HepG2 (cell line): Measurements from ENCODE around the gene BARX1. TPM values are rescaled to one million over a fixed set of nuclear protein-coding genes. Genes with fewer than 3 reads are reported as not detected.

Source experiments
- FOSL2 ChIP-seq: sonication (generic); formaldehyde crosslinking; IDR thresholded peaks from 2 replicates; pipeline ENCODE4 v1.4.0; 2020; ENCODE audit warnings: missing genetic modification reagents
- ZBED4 ChIP-seq: sonication (generic); formaldehyde crosslinking; IDR thresholded peaks from 2 replicates; pipeline ENCODE4 v1.4.0; 2020; ENCODE audit warnings: missing genetic modification reagents, borderline replicate concordance
- ZFP90 ChIP-seq: sonication (generic); formaldehyde crosslinking; IDR thresholded peaks from 2 replicates; pipeline ENCODE4 v1.8.0; 2022; ENCODE audit warnings: missing genetic modification reagents, mild to moderate bottlenecking, inconsistent platforms, borderline replicate concordance
- ZNF30 ChIP-seq: sonication (generic); formaldehyde crosslinking; IDR thresholded peaks from 2 replicates; pipeline ENCODE4 v1.5.0; 2020; ENCODE audit warnings: mild to moderate bottlenecking, missing genetic modification reagents
- ZNF460 ChIP-seq: sonication (generic); formaldehyde crosslinking; IDR thresholded peaks from 2 replicates; pipeline ENCODE4 v1.5.1; 2020; ENCODE audit warnings: missing genetic modification reagents, mild to moderate bottlenecking, borderline replicate concordance
- ZNF780A ChIP-seq: sonication (generic); formaldehyde crosslinking; IDR thresholded peaks from 2 replicates; pipeline ENCODE4 v1.8.0; 2022; ENCODE audit warnings: mild to moderate bottlenecking, missing genetic modification reagents, moderate library complexity
- polyA plus RNA-seq, 8 experiments: library from polyadenylated mRNA; depleted of rRNA in 3 of 8; stranded (reverse) in 7 of 8; unstranded in 1 of 8; fragments of >200 nt; fragmentation: Illumina TruSeq in 4 of 8; extraction: Trizol in 4 of 8; gene quantifications; 2 replicates each; pipeline versions ENCODE4 v1.2.1 to v1.2.3, GENCODE V29; 2011 to 2016; ENCODE audit warnings: low read depth in 4 of 8, missing spikeins in 1 of 8, mixed read lengths in 1 of 8; ENCODE audit not compliant: insufficient read depth in 1 of 8
- total RNA-seq, 5 experiments: library from RNA; depleted of rRNA; stranded (reverse); fragments of >200 nt; fragmentation: Illumina TruSeq; extraction: Trizol; gene quantifications; 2 replicates each; pipeline ENCODE4 v1.2.3, GENCODE V29; 2016; ENCODE audit warnings: low read depth in 1 of 5

The BARX1 gene
- total and polyA plus RNA-seq, 2 of the 13 experiments (the other 11 are each of a cell fraction or from before 2014, with no cell fraction given) = not detected

GRCh38 chr9:93955111-93955980, at the start of gene BARX1 (continued):
- TF ChIP-seq ZBED4 (CRISPR knock-in tag) (no peak), ZFP90 (CRISPR knock-in tag) (no peak), FOSL2 (CRISPR knock-in tag) (no peak), ZNF30 (no peak), ZNF780A (CRISPR knock-in tag) (no peak), ZNF460 (no peak)
